Embryonic facial prominence (tissue), 1 donor: ENCODE data around the gene NKIRAS1.
"Not testable (repeated sequence)": the region's sequence is repeated elsewhere in the genome, so short reads cannot be mapped to it uniquely, and the experiment has no call there.

ENCODE experiments used
- DNase-seq: peaks from one replicate; pipeline ENCODE4 v3.0.0-alpha.2; 2016; ENCODE audit errors: extremely low spot score

The NKIRAS1 gene

DNA sequence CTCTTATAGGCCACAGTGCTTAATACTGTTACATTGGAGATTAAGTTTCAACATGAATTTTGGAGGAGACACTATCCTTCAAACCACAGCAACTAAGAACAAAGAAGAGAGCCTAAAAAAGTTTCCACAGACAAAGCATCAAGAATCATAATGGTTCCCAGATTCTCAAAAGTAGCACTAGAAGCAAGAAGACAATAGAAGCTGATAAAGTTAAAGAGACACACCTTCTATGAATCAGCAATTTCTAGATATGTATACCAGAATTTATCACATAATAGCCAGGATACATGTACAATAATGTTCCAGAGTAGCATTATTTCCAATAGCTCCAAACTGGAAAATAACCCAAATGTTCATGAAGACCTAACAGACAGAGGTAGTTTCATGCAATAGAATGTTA lies 12.2 kb downstream of the NKIRAS1 start:
- DNase-seq, result no peak

DNA sequence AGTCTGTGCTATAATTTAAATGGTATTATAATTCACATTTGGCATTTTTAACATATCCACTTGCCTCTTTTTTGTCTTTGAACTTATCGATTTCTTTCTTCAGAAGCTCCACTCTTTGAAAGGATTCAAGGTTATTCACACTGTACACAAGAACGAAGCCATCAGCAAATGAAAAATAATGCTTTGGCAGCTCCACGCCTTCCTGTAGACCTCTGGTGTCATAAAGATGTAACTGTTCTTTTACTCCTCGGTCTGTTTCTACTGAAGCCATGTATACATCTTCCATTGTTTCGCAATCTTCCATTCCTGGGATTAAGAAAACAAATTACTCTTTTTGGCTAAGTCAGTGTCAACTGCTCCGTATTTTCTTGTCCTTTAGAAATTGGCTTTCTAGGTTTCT lies 16.0 kb downstream of the NKIRAS1 start:
- no peak for DNase-seq

DNA sequence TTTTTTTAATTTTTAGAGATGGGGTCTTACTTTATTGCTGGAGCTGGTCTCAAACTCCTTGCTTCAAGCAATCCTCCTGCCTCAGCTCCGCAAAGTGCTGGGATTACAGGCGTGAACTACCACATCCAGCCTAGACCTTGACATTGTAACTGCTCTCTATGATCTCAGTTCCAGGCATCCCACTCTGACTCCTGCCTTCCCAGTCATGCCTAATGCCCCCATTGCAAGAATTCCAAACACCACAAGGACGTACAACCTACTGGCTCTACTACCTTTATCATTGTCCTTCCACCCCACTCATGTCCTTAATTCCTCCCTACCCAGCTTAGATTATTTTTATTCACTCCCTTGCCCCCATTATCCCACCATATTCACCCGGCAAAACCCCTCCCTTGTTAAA lies 21.6 kb downstream of the NKIRAS1 start:
- no peak for DNase-seq

DNA sequence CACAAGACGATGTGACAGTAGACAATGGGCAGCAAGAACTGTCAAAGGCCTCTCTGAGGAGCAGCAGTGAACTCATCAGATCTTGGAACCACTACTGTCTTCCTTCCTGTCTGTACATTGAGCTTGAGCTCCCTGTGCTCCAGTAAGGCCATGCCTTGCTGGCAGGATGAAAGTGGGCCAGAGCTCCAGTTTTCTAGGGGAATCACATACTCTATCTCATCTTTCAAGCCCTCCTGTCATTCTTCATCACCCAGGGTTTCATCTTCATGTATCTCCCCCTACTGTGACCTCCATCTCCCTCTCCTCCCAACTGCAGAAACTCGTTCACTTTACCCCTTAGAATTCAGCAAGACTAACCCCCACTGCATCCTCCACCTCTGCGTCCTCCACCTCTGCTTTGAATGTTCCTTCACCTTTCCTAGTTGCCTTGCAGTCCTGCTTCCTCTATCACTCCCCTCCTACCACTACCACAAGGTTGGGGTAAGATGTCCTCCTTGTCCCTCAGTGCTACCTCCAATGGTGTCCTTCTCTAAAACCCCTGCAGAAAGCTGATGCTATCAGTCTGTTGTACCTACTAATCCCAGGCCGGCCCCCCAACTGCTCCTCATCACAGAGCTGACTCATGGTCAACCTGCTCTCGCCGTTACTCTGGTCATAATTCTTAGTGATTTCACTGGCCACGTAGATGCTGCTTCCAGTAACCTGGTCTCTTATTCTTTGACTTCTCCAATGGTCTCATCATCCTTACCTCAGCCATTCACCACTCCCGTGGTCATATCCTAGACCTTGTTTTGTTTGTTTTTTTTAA lies 22.3 kb downstream of the NKIRAS1 start:
- no peak for DNase-seq

DNA sequence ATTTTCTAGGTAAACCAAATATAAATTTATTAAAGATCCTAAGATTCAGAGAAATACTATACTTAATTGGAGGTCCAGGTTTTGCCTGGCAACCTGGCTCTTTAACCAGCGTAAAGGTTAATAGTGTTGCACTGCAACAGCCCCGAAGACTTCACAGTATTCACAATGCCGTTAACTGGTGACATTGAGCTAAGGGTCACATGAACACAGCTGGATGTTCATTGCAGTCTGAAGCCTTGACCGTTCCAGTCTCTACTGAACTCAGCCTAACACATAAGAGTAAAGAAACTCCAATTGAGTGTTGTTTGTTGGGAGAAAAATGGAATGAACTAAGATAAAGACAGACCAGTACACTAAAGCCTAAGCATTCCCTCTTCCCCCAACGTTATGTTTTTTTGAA lies 26.8 kb downstream of the NKIRAS1 start:
- DNase-seq, result no peak

DNA sequence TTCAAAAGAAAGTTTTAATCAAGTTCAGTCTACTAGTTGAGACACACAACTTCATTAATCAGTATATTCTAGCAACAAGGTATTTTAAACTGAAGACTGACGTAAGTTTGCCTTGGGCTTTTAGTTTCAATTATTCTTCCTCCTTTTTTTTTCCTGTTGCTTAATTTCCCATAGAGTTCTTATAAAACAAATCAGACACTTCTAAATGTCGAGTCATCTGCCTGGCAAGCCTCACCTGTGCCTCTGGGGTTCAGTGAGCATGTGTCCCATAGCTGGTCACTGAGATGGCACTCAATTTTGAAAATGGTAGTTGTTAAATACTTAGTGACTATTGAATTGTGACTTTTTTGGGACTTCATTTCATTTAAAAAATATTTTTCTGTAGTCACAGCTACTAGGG lies 27.4 kb downstream of the NKIRAS1 start:
- DNase-seq, result no peak

DNA sequence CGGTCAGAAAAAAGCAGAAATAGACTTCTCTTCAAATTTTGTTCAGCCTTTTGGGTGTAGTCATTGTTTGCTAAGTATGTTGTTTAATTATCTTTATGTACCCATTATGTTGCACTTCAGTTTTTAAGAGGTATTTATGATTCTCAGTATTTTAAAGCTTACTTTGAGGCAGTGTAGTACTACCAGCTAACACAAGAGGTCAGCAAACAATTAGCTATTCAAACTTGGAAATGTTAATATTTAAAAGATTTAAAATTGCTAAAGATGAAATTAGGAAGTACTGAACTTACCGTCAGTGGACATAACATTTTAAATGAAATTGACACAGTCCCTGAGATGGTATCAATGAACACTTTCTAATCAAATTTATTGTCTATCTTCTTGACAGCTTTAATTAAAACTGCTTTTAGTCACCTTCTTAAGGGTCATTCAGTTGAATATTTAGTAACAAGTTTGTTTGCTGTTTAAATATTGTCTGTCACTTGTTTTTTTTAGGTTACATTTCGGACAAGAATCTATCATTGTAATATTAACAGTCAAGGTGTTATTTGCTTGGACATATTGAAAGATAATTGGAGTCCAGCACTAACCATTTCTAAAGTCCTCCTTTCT lies 28.1 kb downstream of the NKIRAS1 start:
- no peak for DNase-seq

DNA sequence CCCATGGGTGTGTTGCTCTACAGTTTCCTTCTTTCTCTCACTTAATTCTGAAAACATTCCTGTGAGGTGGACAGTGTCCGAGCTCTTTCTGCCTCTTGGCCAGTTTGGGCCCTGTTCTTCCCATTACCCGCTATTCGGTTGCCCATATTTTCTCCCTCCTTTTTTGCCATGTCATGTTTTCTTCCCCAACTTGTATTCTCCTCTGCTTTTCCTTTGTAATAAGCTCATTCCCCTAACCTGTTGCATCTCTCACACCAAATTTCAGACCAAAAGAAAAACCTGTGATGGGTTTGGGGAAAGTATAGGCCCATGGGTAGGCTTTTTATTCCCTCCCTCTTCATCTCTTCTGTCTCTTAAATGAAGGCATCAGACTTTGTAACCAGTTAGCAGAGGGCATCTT lies 30.5 kb downstream of the NKIRAS1 start:
- no peak for DNase-seq

DNA sequence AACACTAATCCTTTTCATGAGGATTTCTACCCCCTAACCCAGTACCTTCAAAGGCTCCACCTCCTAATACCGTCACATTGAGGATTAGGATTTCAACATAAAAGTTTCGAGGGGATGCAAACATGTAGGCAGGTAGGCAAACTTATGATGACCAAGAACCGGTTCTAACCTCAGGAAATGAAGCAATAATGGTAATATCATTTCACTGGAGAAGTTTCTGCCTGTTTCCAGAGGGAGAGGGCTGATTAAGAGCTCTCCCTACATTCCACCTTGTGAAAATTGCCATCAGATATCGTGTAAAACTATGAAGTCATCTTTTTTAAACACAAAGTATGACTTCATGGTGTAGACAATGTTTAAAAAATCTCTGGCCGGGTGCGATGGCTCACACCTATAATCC lies 31.6 kb downstream of the NKIRAS1 start:
- DNase-seq, result no peak

DNA sequence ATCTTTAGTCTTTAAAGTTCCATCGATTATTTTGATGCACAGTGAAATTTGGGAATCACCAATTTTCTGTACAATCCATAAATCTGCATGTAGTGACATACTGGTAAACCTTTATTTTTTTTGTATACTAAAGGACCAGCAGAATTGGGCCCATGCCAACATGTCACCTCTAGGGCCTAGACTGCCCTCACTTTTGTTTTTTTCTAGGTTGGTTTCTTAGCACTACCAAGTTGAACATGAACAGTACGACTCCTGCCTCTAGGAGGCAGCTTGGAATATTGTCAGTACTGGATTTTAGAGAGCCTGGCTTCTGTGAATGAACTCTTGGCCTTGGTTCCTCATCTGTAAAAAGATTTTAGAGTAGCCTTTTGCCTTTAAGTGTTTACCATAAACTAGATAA lies 32.3 kb downstream of the NKIRAS1 start:
- no peak for DNase-seq

DNA sequence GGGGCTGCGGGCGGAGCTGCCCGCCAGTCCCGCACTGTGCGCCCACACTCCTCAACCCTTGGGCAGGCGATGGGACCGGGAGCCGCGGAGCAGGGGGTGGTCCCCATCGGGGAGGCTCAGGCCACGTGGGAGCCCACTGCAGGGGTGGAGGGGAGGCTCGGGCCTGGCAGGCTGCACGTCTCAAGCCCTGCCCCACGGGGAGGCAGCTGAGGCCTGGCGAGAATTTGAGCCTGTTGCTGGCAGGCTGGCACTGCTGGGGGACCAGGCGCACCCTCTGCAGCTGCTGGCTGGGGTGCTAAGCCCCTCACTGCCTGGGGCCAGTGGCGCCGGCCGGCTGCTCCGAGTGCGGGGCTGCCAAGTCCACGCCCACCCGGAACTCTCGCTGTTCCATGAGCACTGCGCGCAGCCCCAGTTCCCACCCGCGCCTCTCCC lies 34.3 kb downstream of the NKIRAS1 start:
- DNase-seq, result no peak

DNA sequence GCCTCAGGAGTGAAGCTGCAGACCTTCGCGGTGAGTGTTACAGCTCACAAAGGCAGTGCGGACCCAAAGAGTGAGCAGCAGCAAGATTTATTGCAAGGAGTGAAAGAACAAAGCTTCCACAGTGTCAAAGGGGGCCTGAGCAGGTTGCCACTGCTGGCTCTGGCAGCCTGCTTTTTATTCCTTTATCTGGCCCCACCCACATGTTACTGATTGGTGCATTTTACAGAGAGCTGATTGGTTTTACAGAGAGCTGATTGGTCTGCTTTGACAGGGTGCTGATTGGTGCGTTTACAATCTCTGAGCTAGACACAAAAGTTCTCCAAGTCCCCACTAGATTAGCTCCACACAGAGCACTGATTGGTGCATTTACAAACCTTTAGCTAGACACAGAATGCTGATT lies 34.8 kb downstream of the NKIRAS1 start:
- DNase-seq, result not testable (repeated sequence)

DNA sequence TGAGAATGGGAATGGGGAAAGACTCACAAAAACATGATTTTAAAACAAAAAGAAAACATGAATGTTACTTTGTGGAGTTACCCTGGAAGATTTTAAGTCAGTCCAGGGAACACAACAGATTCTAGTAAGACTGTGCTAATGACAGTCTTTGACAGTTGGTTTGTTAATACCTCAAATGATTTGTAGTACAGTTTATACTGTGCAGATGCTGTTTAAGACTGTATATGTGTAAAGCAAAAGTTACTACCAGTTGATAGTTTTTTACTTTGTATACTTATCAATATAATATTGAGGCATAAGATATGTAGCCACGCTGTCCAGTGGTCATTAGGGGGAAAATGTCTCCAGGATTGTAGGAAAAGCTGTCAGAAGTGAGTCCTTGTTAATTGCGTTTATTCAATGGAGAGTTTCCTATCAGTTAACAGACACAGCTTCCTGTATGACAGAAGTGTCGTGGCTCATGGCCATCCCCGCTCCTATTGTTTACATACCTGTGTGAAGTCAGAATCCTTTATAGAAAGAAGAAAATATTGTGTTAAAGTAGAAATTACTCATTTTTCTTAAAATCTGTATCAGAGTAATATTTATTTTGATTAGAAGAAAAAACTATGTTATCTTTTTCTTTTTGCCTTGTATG lies 36.0 kb downstream of the NKIRAS1 start:
- no peak for DNase-seq

DNA sequence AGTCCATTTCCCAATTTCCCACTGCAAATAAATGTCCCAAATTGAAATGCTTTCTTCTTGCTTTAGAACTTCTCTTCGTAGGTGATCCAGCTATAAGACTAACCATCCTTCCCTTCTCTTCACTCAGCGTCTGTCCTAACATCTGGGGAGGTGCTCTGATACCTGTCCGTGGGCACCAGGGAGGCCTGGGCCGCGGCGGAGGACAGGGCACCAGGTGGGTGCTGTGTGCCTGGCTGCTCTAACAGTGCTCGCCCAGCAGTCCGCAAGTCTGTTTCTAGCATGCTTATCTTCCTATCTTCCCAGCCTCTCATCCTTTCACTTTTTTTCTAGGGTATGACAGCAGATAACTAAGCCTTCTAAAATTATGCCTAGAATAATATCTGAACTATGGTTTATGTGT lies 37.3 kb downstream of the NKIRAS1 start:
- no peak for DNase-seq

DNA sequence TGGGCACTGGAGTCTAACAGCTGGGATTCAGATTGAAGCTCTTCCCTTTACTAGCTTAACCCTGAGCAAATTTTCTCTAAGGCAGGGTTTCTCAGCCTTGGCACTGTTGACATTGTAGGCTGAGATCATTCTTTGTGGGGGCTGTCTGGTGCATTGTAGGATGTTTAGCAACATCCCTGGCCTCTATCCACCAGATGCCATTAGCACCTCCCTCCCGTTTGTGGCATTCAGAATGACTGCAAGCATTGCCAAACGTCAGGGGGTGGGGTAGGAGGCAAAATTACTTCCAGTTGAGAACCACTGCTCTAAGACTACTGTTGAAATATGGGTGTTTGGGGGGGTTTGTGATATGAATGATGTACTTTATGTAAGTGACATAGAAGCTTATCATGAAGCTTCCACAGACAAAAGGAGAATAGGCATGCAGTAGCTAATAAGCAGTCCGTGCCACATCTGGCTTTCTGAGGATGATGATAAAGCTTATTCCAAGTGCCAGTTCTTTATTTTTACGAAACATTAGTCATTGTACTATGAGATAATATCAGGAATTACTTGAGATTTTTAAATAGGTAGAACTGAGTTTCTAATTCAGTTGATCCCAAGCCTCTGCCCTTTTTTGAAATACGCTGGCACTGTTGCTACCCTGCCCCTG lies 39.3 kb downstream of the NKIRAS1 start:
- no peak for DNase-seq

DNA sequence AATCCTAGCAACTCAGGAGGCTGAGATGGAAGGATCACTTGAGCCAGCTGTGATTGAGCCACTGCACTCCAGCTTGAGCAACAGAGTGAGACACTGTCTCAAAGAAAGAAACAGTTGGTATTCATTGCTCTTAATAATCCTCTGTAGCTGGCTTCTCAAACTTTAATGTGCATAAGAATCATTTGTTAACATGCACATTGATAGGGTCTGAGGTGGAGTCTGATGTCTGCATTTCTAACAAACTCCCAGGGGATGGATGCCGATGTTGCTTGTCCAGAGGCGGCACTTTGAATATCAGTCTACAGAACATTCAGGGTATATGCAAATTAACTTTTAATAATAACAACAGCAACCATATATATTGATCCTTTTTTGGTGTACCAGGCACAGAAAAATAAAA lies 39.9 kb downstream of the NKIRAS1 start:
- no peak for DNase-seq

DNA sequence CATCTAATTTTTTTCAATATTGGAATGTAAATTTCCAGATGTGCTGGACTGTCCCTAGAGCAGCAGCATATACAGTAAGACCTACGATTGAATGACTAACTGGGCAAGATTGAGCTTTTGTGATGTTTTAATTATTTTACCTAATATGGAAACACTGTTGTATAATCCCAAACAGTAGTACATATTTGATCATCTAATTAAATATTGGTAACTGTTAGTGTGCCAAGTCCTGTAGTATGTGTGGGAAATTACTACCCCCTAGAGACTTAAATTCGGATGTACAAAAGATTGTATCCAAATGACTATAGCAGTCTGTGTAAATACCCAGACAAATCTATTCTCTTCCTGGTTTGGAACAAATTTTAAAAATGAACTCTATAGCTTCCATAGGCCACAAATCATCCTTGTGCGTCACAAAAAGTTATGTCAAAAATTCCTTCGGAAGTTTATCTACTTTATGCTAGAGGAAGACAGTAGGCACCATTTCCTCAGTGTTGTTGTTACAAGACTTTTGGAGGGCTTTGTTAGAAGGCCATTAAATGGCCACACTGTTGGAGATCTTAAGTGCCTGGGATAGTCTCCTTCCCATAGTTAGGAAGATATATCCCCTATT lies 41.6 kb downstream of the NKIRAS1 start:
- no peak for DNase-seq

DNA sequence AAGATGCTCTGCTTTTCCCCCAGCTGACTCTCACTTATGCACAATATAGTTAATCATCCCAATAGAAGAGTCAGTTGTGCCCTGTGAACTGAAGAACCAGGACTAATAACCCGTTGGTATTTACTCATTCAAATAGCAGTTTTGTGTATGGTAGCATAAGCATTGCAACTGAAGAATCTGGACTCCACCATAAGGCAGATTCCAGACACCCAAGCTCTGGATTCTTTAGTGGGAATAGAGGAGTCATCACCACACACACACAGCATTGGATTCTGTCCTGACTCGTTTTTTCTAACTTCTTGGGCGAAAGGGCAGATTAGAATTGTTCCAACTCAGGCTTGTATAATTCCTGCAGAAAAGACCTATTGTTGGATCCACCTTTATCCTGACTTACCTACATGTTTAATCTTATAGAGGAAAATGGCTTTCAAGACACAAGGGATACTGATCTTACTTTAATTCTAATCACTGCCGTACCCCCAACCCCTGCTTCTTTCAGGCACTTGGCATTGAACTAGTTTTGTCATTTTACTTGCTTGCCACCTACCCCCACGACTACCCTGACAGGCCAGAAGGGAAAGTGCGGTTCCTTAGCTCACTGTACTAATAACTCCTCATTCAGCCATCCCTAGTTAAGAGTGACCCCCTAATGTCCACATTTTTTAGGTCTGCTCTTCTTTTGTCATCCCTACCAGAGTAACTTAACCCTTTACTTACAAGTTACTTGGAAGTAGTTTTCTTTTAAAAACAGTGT lies 42.3 kb downstream of the NKIRAS1 start:
- DNase-seq, result no peak

DNA sequence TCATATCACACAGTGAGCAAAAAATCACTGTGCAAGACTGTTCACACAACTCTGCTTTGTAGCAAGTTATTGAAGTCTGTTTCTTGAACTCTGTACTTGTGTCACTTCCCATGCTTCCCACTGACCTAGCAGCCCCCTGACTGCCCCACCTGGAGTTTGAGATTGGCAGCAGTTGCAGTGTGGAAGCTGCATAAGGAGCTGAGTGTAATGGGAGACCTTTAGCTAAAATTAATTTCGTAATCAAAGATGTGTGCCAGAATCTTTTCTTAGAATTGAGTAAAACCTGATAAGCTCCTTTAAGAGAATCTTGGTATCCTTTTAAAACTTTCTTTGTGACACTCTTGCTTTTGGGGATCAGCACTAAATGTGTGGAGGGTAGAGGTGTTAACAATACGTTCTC lies 42.8 kb downstream of the NKIRAS1 start:
- no peak for DNase-seq

DNA sequence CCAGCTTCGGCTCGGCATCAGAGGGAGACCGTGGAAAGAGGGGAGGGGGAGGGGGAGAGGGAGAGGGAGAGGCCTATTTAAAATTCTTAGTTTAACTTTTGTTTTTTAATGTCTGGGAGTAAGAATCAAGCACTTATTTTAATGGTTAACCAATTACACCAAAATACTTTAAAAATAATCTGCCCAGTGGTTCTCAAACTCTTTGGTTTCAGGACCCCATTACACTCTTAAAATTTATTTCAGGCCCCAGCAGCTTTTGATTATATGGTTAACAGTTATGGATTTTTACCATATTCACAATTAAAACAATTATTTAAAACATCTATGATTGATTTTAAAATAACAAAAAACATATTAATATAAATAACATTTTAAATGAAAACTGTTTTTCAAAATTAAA lies 44.5 kb downstream of the NKIRAS1 start:
- DNase-seq, result no peak

DNA sequence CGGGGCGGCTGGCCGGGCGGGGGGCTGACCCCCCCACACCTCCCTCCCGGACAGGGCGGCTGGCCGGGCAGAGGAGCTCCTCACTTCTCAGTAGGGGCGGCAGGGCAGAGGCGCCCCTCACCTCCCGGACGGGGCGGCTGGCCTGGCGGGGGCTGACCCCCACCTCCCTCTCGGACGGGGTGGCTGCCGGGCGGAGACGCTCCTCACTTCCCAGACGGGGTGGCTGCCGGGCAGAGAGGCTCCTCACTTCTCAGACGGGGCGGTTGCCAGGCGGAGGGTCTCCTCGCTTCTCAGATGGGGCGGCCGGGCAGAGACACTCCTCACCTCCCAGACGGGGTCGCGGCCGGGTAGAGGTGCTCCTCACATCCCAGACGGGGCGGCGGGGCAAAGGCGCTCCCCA lies 45.4 kb downstream of the NKIRAS1 start:
- not testable (repeated sequence) for DNase-seq
